Left lobe of liver (tissue), 2 donors: ENCODE data around the gene ZNF362. TPM values are rescaled to one million over a fixed set of nuclear protein-coding genes. Genes with fewer than 3 reads are reported as not detected.

Source experiments
- ATAC-seq: fragments of 200-7000 bp; cut with Tn5 transposase; one replicate; pipeline ENCODE4 v1.9.1; 2020; ENCODE audit warnings: mild to moderate bottlenecking, moderate library complexity
- DNase-seq: peaks from one replicate; pipeline ENCODE4 v3.0.0-alpha.2; 2020; ENCODE audit warnings: low spot score
- total RNA-seq: library from RNA; stranded (reverse); gene quantifications from one replicate; pipeline ENCODE4 v1.2.1, GENCODE V29; 2021
- donor health status: DM: no; HTN: no; CAD: no; lungs with moderate emphysema.
- donor health status: DM: no; HTN: yes; CAD: no.

Gene ZNF362
- total RNA-seq, 1 donor from 2014 or later = 8.4 TPM

DNA sequence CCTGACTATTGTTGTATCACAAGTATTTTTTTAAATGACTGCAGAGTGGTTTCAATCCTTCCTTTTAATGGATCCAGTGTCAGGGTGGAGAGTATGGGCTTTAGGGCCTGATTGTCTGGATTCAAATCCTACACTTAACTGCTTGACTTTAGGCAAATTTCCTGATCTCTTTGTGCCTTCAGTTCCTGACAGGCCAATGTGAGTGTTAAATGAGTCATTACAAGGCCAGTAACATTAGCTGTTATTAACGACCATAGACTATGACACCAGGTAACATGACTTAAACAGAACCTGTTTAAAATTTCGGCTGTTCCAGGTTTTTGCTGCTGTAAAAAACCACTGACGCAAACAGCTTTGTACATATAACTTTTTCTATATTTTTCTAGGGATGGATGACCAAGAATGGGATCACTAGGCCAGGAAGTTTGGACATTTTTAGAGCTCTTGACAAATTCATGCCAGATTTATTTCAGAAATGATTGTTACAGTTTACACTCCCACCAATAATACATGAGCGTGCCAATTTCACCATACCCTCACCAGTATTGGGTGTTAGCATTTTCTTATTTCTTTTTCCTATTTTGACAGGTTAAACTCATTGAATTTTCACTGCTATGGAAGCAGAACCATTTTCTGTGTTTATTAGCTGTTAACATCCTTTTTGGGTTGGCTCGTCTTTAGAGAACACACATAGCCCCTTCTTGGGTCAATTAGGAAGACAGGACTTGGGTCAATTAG is 11.3 kb downstream of the ZNF362 start:
- DNase-seq (no peak), ATAC-seq (no peak)

DNA sequence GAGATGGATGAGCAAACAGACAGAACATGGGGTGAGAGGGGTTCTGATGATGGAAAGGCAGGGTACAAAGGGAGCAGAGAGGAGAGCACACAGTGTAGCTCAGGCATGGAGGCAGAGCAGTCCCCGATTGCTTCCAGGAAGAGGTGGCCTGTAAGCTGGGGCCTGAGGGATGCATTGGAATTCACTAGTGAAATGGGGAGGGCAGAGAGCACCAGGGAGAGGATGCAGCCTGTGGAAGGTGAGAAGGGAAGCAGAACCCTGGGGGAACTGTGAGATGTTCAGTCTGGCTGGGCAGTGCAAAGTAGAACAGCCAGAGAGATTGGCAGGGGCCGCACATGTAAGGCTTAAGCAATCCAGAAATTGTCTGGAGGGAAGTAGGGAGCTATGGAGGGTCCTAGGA is 12.2 kb downstream of the ZNF362 start:
- no peak for ATAC-seq
- no peak for DNase-seq

DNA sequence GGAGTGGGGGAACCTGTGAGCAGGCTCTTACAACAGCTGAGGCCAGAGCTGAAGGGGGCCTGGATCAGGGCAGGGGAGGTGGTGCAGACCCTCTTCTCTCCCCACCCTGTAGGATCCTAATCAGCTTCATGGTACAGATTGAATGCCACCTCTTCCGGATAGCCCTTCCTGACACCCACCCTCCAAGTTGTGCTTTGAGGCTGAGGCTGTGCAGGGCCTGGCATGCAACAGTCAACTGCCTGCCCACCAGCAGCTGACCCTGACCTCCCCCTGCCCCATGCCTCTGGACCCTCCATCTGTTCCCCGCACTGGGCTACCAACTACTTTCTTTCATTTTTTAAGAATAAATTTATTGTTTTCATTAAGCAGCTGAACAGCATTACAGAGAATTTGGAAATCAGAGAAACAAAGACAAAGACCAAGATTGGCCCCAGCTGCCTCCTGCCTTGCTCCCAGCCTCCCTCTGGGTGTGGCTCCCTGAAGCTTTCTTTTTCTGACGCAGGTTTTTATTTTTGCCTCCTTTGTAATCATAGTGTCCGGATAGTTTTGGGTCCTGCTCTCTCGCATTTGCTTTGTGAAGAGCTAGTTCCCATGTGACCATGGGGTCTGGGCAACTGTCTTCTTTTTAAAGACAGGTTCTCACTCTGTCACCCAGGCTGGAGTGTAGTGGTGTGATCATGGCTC is 12.8 kb downstream of the ZNF362 start:
- DNase-seq = no peak
- no peak for ATAC-seq

DNA sequence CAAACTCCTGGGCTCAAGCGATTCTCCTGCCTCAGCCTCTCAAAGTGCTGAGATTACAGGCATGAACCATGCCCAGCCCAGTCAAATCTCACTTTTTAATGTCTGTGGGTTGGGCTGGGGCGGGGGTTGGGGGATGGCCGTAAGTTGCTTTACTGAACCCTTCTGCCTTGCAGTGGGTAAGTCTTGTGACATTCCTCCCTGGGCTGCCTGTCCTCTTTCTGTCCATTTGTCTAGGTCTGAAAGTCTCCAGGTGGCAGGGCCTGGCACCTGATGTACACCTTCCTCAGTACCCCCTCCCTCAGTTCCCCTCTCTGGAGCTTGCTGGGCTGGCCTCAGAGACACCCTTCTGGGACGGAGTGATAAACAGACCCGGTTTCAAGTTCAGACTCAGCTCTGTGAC is 13.3 kb downstream of the ZNF362 start:
- DNase-seq (no peak), ATAC-seq (no peak)

DNA sequence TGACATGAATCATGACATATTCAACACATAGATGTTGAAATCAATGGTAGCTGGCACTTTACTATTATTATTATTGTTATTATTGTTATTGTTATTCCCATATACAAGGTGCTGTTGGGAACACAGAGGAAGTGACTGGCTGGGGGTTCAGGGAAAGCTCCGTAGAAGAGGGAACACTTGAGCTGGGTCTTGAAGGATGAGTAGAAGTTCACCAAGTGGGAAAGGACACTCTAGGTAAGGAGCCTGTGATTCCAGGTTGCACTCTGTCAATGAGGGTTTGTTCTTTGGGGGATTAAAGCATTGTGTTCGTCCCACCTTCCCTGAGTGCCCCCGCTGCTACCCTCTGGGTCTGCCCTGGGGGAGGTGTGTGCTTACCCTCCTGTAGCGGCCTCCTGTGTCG is 14.1 kb downstream of the ZNF362 start:
- no peak for DNase-seq
- ATAC-seq = no peak

DNA sequence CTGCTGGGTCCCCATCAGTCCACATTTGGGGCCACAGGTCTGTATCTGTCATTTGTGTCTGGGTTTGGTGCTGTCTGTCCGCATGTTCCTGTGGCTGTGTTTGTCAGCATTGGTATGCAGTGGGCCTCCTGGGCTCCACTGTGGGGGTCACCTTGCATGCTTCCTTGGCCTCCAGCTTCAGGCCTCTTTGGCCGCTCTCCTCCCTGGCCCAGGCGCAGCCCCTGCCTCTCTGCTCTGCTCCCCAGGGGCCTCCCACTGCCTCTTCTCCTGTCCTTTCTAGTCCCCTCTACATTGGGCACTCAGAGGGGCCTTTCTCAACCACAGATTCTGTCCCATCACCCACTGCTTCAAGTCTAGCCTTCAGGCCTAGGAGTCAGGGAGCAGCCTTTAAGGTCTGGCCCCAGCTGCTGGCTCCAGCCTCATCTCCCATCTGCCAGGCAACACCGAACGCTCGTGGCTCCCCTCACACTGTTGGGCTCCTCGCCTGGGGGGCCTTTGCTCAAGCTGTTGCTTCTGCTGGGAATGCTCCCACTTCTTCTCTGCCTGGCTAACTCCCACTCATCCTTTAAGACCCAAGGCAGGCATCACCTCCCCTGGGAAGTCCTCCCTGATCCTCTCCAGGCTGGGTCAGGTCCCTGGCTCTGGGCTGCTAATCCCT is 14.6 kb downstream of the ZNF362 start:
- ATAC-seq = no peak
- DNase-seq = no peak

DNA sequence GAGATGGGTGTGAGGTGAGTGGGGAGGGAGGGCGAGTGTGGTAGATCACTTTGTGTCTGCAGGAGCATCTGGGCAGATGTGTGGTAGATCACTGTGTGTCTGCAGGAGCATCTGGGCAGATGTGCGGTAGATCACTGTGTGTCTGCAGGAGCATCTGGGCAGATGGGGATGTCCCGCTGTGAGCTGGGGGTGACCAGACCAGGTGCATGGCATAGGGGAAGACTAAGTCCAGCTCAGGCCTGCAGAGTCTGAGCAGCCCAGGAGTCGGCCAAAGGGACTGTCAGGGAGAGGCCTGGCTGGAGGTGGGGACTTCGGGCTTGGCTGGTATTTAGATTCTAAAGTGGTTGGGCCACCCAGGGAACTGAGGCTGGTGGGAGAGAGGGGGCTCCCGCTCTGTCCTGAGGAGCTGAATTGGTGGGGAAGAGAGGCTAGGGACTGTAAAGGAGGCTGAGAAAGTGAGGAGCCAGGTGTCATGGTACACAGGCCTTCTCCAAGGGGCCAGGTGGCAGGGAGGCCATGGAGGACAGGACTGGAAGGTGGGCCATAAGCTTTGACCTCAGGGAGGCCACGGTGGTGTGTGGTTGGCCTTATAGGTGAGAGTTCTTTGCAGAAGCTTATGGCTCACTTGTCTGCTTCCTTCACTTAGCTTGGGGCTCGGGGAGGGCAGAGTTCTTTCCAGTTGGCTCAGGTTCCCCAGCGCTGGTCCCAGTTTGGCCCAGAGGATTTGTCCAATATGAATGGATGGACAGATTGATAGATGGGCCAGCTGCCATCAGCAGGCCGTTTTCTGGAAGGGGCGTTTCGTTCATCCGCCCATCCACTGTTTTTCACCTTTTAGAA is 15.6 kb downstream of the ZNF362 start:
- no peak for ATAC-seq
- no peak for DNase-seq

DNA sequence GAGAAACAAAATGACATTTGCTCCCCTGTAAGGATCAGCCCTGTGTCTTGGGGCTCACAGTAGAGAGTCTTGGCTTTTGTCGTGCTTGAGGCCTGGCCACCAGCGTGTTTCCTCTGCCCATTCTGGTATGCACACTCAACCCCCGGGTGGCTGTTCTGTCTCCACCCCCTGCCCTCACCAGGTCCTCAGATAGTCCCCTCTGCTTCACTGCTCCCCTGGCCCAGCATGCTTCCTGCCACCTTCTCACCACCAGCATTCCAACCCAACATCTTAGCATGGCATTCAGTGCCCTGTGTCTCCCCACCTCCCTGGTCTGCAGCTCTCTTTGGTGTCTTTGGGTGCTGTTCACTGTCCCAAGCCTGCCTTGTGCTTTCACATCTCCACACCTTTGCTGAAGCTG is 16.2 kb downstream of the ZNF362 start:
- no peak for ATAC-seq
- DNase-seq = no peak

DNA sequence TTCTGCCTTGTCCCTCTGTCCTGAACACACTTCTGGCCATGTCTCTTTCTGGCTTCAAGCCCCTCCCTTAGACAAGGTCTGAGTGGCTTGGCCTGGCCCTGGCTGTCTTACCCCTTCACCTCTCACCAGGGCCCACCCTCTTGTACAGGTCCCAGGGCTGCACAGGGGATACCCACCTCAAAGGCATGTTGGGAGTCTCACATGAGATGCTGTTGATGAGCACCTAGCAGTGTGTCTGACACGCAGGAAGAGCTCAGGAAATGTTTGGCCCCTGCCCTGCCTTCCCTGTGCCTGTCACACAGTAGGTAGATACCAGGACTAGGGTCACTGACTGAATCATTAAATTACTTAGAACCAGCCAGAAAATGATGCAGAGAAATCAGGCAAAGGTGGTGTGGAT is 16.6 kb downstream of the ZNF362 start:
- no peak for ATAC-seq
- DNase-seq = no peak

DNA sequence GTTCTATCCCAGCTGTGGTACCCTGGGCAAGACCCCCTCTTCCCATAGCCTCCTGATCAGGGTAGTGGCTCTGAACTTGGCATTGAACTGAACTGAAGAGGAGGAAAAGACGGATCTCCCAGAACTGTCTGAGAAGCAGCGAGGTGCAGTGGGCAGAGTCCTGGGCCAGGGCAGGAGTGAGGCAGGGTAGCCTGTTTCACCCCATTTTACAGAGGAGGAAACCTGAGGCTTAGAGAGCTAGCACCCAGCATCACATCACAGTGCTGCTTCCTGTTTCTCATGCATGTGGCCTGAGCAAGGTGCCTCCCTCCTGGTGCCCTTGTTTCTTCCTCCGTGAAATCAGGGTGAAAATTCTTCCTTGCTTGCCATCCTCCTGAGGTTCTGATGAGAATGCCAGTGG is 17.1 kb downstream of the ZNF362 start:
- DNase-seq = no peak
- no peak for ATAC-seq

DNA sequence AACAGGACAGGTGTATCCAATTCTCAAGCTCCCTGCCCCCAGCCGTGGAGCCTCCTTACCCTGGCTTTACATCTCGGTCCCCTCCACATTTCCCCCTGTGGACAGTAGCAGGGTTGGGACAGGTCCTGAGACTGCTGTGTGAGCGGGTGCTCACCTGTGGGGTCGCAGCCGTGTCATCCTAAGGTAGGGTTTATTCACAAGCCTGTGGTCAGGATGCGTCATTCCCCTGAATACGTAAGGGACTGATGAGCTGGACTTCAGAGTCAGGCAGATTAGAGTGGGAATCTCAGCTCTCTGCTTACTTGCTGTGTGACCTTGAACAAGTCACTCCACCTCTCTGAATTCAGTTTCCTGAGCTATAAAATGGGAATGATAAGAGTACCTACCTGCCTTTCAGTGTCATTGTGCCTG is 17.7 kb downstream of the ZNF362 start:
- DNase-seq (no peak), ATAC-seq (no peak)

DNA sequence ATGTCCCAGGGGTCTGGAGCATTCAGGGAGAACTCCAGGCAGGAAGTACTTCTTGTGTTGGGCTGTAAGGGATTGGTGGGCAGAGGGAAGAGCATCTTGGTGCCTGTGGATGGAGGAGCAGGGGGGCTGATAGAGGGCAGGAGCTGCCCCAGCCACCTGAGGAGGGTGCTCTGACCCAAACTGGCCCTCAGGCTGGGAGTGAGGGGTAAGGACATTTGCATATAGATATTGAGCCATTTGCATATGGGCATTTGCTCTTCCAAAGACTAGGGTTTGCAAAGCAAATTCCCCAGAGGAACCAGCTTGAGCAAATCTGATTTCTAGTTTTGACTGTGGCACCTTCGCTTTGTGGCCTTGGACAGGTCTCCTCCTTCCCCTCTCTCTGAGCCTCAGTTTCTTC is 18.2 kb downstream of the ZNF362 start:
- ATAC-seq = no peak
- no peak for DNase-seq

DNA sequence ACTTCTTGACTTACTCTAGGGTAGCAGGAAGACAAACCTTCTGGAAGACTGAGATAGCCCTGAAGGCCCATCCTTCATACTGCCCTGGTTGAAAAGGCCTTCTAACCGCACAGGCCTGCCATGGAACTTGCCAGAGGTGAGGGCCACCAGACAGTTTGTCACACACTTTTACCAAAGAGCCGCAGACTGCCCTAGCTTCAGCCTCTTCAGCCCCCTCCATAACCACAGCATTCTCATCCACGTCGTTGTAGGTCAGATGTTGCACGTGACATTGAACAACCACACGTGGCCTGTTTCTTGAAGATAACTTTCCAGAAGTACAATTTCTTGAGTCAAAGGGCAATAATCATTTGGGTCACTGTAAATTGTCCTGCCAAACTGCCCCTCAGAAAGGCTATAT is 18.9 kb downstream of the ZNF362 start:
- ATAC-seq (no peak), DNase-seq (no peak)

DNA sequence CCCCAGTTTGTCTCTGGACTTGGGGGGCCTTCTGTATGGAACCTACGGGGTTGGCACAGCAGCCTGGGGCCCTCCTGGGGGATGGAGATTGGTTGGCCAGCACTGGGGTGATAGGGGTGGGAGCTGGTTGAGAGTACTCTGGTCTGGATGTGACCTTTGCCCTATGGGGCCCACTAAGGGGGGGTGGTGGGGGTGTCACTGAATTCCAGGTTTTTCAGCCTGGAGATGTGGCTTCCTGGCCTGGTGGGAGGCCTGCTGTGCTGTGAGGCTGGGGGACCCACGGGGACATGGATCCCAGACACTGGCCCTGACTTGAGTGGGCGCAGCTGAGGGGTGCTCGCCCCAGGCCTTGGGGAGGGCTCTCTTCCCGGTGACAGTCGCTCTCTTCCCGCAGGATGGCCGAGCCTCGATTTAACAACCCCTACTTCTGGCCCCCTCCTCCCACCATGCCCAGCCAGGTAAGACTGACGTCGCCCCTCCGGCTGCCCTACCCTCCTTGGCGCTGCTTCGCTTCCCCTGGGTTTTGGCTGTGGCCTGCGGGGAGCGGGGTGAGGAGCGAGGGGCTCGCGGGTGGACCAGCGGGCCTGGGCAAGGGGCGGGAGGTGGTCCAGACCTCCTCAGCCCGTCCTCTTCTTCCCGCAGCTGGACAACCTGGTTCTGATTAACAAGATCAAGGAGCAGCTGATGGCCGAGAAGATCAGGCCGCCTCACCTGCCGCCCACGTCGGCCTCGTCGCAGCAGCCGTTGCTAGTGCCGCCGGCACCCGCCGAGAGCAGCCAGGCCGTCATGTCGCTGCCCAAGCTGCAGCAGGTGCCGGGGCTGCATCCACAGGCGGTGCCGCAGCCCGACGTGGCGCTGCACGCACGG is 19.6 kb downstream of the ZNF362 start:
- DNase-seq = no peak
- ATAC-seq = no peak

DNA sequence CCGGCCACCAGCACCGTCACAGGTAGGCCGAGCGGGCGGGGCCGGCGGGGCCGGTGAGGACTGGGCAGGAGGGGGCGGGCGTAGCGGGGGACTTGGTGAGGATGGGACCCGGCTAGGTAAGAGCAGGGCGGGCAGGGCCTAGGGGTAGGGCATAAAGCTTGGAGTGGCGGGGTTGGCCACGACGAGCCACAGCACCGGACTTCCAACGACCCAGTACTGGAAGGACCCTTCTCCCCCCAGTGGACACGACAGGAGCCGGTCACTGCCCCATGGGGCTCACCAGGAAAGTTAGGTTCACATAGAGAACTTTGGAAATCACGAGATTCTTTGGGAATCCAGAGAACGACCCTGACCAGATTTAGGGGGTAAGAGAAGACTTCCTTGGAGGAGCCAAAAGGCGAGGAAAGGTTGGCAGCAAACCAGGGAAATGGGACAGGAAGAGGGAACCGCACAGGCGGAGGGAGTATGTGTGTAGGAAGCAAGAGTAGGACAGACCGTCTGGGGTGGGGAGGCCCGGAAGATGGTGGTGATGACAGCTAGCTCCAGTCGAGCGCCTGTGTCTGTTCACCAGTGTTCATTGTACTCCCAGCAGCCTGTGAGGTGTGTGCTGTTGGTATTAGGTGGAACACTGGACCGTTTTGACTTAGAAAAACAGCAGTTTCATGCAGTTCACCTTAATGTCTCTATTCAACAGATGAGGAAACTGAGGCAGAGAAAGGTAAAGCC is 20.4 kb downstream of the ZNF362 start:
- no peak for ATAC-seq
- no peak for DNase-seq

DNA sequence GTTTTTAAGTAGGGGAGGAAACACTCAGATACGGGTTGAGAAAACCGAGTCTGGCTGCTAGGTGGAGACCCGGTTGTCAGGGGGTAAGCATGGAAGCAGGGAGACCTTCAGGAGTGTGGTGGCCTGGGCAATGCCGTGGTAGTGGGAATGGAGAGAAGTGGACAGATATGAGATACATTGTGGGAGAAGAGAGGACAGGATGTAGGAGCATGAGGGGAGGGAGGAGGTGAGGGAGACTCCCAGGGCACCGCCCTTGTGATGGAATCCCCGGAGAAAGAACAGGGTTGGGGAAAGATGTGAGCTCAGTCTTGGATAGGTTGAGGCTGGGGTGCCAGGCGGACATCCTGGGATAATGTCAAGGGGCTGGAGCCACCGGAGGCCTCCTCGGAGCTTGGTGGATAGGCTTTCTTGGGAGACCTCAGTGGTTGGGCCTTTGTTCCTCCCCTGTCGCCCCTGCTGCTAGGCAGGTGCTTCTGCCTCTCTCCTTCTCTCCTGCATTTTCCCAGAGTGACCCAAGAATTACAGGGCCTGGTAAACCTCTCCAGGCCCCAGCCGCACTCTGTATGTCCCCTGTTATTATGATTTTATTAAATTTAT is 21.3 kb downstream of the ZNF362 start:
- no peak for ATAC-seq
- DNase-seq = no peak

DNA sequence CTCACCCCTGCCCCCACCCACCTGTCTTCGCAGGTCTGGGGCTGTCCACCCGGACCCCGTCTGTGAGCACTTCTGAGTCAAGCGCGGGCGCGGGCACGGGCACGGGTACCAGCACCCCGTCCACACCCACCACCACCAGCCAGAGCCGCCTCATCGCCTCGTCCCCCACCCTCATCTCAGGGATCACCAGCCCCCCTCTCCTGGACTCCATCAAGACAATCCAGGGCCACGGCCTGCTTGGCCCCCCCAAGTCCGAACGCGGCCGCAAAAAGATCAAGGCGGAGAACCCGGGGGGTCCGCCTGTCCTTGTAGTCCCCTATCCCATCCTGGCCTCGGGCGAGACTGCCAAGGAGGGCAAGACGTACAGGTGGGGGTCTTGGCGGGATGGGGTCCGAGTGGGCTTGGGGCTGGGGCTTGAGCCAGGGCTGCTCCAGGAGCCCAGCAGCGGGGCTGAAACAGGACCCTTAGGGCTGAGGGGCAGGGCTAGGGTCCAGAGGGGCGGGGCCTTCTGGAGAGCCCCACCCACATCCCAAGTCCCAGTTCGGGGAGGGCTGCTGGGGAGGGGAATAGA is 23.9 kb downstream of the ZNF362 start:
- ATAC-seq (no peak), DNase-seq (no peak)

DNA sequence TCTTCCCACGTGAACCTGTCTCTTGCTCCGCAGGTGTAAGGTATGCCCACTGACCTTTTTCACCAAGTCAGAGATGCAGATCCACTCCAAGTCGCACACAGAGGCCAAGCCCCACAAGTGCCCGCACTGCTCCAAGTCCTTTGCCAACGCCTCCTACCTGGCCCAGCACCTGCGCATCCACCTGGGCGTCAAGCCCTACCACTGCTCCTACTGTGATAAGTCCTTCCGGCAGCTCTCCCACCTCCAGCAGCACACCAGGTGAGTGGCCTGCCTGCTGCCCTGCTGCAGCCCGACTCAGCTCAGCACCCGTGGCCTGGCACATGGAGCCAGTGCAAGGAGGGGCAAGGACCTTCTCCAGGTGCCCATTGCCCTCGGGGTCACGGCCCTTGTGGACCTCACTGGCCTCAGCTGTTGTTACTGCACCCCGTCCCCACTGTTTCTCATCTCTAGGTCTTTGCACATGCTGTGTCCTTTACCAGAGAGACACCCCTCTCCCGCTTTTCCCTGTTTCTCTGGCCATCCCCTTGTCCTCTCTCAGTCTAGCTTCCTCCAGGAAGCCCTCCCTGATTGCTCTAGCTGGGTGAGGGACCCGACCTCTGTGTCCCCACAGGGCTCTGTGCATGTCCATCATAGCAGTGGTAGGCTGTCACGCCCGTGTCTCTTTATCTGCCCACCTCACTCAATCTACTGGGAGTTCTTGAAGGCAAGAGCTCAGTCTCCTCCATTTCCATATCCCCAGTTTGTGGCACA is 25.4 kb downstream of the ZNF362 start:
- no peak for DNase-seq
- ATAC-seq = no peak
